ENCODE data around the gene SMAD1.

GRCh38 chr4:145436114-145436513, 45.5 kb upstream of the SMAD1 start:
- TF ChIP-seq CTCF (conservative IDR thresholded peaks at IDR 0.05 in 1 of 2, IDR thresholded peaks at IDR 0.05 in 1 of 2; ENCODE audit: low read depth in 1 of 2, low read length in 2 of 2) (no peak), EZH2 (IDR thresholded peaks at IDR 0.05; ENCODE audit: low read length, missing control alignments) (no peak)
